GM18861 (cell line): ENCODE data around the gene SCN9A.
"Not testable (repeated sequence)": the region's sequence is repeated elsewhere in the genome, so short reads cannot be mapped to it uniquely, and the experiment has no call there.

Source experiments
- ATAC-seq: cut with Tn5 transposase; IDR thresholded peaks from one replicate; pipeline ENCODE4 v1.9.1; 2021; ENCODE audit not compliant: unreplicated experiment

SCN9A gene

DNA sequence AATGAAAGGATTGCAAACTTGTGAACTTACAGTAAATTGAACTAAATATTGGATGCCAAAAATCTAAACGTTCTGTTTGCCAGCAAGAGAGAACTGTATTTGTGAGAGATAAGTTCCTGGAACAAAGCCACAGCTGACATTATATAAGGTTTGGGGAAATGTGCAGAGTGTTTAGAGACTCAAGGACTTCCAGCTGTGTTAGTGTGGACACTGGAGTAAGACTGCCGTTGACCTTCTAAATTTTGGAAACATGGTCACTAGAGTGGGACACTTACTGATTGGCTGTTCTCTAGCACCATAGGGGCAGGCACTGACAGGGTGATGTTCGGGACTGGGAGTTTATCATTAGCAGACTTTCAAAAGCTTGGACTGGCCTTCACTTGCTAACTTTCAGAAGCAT is 40.5 kb downstream of the SCN9A start:
- ATAC-seq = no peak

DNA sequence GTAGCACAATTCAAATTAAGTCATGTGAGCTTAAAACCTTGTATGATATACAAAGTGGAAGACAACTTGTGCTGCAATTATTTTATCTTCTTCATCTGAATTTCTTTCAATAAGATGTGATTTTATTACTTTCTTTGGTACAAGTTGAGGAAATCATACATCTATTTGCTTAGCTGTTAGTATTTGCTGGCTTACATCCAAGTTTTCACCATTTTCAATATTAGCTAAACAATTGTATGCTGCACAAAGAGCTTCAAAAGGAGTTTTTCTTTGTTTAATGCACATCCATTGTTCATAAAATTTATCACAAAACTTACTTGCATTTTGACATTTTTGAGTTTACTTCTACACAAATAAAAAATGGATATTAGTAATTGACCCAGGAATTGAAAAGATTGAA is 40.9 kb downstream of the SCN9A start:
- no peak for ATAC-seq

DNA sequence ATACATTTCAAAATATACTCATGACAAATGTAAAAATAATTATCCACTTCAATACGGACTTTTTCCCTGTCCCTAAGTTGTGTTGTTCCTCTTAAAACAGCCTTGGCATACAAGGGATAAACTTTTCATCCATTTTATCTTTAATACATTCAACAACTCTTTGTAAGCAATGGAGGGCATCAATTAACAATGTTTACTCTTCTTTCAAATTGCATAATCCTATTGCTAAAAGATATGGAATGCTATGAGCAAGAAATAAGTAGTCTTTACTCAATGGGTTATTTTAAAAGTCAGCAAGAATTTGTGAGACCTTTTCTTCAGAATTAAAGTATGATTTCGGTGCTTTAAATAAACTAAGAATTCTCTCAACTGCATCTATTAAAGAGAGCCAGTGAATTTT is 41.9 kb downstream of the SCN9A start:
- ATAC-seq = no peak

DNA sequence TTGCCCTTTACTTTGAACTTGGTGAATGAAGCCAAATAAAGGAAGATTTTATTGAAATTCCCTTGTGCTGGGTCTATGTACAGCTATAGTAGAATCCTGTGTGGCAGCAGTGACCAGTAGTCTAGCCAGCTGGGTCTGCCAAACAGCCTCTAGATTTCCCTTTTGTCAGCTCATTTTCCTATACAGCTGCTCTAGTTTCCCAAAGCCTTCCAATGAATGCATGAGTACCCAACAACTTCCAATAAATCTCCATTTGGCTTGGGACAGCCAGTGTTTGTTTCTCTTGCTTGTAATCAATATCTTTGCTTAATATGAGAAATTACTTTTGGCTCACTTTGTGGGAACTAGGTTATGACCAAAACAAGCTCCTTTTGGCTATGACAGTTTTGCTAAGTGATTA is 43.6 kb downstream of the SCN9A start:
- no peak for ATAC-seq

DNA sequence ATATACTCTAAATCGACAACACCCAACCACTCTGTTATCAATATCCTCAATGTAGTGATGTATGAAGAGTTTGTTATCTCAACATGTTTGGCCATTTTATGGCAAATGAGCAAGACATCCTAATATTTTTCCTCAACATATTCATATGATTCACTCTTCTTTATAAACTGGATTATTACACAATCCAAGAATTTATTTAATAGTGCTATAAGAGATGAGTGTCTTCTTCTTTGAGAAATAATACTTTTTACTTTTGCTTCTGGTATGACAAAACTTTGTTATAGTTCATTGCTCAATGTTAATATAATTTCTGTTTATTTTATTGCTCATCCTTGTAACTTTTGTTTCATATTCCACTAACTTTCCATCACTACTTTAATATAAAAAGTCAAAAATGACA is 44.3 kb downstream of the SCN9A start:
- ATAC-seq = no peak

DNA sequence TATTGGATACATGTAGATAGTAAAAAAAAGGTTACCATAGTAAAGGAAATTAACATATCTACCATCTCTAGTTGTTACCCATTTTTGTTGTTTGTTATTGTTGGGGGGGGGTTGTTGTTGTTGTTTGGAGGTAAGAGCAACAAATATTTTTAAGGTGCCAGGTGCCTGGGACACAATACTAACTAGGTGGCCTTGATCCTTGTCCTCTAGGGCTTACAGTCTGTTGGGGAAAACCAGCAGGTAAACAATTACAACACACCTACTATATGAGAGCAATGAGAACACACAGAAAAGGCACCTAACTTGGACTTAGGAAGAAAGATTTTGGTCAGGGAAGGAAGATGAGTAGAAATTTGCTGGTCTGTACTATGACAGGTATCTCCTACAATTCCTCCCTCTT is 46.3 kb downstream of the SCN9A start:
- no peak for ATAC-seq

DNA sequence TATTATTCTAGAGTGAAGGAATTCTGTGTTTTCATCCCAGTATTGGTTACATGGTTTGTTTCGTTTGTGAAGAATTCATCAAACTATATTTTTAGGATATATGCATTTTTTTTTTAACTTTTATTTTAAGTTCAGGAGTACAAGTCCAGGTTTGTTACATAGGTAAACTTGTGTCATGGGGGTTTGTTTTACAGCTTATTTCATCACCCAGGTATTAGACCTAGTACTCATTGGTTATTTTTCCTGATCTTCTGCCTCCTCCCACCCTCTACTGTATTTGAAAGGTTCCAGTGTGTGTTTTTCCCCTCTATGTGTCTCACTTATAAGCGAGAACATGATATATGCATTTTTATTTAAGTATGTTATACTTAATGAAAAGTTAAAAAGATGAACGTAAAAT is 47.6 kb downstream of the SCN9A start:
- ATAC-seq = no peak

DNA sequence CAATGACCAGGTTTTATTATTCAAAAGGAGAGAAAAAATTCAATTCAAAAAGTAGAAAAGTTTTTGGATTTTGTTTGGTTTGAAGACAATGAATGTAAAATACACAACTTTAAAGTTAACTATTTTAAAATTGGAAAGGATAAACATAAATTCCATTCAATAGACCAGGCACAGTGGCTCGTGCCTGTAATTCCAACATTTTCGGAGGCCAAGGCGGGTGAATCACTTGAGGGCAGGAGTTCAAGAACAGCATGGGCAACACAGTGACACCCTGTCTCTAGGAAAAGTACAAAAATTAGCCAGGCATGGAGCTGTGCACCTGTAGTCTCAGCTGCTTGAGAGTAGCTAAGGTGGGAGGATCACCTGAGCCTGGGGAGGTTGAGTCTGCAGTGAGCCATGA is 54.7 kb downstream of the SCN9A start:
- no peak for ATAC-seq

DNA sequence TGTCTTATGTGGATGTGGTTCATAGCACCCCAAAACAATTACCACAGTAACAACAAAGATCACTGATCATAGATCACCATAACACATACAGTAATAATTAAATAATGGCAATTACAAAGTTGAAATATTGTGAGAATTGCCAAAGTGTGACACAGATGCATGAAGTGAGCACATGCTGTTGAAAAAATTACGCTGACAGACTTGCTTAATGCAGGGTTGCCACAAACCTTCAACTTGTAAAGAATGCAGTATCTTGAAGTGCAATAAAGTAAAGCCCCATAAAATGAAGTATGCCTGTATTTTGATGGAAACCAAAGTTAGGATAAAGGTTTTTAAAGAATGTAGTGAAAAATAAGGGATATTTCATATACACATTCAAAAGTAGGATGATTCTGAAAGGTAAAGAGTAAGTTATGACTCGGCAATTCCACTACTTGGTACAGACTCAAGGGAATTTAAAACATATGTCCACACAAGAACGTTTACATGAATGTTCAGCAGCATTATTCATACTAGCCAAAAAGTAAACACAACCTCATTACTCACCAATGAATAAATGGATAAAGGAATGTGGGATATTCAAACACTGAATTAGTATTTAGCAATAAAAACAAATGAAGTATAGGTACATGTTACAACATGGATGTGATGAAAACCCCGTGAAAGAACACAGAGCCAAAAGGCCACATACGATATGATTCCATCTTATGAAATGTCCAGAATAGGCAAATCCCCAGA is 61.6 kb downstream of the SCN9A start:
- ATAC-seq = no peak

DNA sequence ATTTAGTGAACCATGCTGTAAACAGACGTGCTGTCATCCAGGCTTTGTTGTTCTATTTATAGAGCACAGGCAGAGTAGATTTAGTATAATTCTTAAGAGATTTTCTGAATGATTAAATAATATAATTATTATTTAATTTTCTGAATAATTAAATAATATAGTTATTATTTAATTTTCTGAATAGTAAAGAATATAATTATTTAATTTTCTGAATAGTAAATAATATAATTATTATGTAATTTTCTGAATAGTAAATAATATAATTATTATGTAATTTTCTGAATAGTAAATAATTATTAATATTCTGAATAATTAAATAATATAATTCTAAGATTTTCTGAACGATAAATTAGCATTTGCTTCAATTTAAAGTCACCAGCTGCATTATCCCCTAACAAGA is 62.9 kb downstream of the SCN9A start:
- not testable (repeated sequence) for ATAC-seq

DNA sequence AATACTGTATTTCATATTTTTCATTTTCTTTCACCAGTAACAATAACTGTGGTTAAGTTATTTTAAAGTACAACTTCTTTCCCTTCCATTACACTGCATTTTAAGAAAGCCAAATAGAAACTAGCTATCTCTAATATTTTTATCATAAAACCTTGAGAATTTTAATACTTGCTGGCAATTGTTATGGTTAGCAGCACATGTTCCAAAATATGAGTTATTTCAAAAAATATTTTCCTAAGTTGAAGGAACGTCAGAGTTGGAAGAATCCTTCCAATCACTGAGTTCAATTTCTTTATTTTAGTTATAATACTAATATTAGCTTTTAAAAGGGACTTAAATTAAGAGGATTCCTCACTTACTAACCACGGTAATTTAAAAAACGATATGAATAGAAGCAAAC is 68.4 kb downstream of the SCN9A start:
- ATAC-seq = no peak

DNA sequence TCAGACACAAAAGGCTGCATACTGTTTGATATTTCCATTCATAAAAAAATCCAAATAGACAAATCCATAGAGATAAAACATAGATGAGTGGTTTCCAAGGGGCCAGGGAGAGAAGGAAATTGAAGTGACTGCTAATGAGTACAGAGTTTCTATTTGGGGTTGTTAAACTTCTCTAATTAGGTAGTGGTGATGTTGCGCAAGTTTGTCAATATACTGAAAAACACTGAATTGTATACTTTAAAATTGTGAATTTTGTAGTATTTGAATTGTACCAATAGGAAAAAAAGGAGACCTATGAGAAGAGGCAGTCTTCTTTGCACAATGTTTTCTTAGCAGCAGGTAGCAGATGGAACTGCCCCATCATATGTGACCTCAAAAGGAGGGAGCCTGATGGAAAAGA is 71.1 kb downstream of the SCN9A start:
- no peak for ATAC-seq

DNA sequence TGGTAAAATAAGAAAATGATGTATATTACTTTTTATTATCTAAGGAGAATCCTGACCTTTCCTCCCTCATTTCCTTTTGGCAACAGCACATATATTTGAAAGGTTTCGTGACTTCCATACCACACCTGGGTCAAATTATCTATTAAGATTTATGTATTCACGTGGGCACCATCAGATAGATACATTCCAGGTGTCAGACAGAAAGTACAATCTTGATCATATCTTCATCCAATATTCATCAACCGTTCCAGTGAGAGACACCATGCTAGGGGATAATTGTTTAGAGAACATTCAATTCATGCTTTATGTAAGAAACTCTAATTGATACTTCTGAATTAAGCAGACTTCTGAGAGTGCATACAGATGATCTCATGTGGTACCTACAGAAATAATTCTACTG is 73.7 kb downstream of the SCN9A start:
- ATAC-seq = no peak

DNA sequence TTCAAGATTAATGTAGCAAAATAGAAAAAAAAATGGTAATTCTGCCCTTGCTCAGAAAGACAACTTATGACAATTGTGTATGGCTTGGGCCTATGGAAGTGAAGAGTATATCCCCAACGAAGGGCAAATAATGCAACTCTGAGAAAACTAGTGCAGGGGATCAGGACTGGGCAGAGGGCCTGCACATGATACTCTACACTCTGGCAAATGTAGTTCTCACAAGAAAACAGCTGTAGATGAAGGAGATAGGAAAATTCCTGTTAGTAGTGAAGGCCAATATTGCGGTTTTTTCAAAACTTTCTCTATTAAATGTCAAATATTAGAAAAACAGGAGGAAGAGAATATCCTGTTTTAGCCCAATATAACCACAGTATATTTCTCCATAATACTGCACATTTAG is 77.8 kb downstream of the SCN9A start:
- ATAC-seq = no peak

DNA sequence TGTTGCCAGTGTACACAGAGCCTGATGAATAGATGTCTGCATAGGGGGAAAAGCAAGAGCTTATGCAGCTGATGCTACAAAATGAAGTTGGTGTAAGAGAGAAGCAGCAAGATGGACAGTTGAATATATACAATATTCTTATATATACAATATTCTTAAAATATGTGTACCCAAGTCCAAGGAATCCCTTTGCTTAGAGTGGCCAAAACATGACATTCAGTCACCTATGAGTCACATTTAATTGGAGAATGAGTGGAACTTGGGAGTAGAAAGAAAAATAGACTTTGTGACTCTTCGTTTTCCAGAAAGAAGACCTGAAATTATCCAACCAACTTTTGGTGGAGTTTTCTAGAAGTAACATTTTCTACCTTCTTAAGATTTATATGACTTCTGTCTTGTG is 81.8 kb downstream of the SCN9A start:
- ATAC-seq = no peak

DNA sequence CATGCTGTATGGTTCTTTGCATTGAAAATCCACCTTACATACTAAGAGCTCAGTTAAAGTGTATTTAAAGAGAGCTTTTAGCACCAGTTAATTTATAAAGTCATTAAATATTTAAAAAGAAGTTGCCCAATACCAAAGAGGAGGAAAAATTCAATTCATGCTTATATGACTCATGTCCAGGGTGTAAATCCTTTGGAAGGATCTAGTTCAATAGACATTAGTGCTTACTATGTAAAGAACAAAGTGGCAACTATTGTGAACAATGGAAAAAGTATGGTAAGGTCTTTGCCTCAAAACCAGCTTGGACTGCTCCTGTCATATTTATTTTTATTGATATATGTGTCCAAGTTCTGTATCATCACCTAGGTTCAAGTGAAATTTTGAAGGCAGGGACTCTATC is 90.5 kb downstream of the SCN9A start:
- ATAC-seq = no peak

DNA sequence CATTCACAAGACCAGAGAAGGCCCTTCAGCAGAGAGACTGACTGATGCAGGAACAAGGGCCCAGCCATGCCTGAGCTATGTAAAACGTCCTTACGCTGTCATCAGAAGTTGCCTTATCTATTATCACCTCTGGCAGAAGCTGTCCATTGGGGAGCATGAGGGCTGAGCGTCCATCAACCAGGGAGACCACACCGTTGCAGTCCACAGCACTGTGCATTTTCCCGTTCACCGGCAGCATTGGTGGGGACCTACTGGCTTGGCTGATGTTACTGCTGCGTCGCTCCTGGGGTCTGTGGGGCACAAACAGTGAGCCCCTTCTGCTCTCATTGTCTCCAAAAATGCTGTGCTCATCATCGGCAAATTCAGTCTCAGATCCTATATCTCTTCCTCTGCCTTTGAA is 91.4 kb downstream of the SCN9A start:
- no peak for ATAC-seq

DNA sequence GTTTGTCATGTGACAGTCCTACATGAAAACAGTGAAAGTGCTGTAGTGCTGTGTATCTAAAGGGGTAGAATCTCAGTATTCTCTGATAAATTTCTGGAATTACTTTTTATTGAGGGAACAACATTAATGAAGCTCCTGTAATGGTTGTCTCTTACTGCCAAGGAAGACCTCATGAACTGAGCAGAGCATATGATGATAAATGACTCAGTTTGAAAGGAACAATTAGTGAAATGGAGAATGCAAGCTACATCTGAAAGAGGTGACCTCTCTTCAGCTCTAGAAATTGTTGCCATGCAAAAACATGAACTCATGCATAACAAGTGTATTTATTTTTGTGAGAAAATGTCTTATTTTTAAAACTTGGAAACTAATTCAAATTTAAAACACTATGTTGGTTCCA is 93.6 kb downstream of the SCN9A start:
- no peak for ATAC-seq

DNA sequence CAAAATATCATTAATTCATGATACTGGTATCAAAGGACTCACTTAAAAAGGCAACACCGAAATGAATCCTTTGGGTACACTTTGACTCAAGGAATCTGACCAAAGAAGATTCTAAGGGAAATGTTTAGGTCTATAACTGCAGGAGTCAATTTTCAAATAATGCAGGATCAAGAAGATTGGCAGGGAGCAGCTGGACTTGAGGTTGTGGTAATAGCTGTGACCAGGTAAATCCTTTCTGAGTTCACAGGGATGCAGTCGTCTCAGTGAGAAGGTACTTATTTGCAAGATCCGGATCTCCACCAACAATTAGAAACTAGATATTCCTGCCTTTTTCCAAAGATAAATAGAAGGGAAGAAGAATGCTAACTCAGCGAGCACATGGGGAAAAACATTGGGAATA is 96.9 kb downstream of the SCN9A start:
- ATAC-seq = no peak

DNA sequence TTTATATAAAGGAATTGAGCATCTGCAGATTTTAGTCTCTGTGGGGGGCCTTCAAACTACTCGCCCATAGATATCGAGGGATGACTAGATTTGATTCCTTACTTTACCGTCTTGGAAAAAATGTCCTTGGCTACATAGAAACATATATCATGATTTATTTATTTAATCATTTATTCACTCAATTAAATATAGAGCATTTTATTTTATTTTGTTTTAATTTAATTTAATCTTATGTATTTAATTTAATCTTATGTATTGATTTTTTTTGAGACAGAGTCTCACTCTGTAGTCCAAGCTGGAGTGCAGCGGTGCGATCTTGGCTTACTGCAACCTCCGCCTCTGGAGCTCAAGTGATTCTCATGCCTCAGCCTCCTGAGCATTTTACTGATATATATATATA is 105.4 kb downstream of the SCN9A start:
- no peak for ATAC-seq

DNA sequence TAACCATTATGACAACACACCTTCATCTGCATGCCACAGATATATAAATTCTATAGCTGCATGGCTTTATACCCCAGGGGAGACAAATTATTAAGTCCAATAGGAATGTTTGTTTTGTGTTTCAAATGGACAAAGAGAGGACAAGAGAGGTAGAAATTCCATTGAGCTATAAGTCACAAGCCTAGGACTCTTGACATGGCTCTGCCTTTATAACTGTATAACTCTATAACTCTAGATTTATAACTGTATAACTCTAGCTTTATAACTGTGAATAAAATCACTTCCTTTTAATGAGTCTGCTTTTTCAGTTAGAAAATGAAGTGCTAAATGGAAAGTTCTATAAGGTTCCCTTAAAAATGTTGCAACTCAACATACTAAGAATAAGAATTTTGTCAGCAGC is 106.4 kb downstream of the SCN9A start:
- no peak for ATAC-seq

DNA sequence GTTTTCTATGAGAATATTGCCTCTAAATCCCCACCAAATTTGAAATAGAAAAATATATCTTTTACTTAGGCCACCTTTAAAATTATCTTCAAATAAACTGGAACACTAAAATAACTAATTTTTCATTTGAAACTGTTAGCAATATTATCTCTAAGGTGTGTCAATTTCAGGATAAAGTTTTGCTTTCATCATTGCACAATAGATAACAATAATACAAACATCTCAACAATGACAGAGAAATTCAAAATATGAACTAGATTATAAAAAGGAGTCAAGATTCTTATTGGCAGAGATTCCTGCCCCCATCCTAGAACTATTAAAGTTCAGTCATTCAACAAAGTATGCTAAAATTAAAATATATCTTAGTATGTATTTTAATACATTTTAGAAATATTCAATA is 117.9 kb downstream of the SCN9A start:
- ATAC-seq = no peak

DNA sequence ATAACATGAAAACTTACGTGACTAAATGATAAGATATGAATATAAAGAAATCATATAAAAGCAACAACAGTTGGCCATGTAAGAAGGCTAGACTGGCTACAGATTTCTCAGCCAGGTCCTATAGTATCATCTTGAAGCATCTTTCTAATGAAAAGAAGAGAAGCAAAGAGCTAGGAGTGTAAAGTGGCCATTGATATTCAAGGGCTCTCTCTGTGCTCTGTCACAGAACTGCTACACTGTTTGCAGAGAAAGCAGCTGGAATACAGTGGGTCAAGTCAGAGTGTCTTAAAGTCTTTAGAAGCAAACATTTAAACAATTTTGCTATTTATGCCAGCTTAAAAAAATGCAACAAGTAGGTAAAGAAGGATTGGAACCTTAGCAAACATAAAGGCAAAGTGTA is 118.8 kb downstream of the SCN9A start:
- ATAC-seq = no peak

DNA sequence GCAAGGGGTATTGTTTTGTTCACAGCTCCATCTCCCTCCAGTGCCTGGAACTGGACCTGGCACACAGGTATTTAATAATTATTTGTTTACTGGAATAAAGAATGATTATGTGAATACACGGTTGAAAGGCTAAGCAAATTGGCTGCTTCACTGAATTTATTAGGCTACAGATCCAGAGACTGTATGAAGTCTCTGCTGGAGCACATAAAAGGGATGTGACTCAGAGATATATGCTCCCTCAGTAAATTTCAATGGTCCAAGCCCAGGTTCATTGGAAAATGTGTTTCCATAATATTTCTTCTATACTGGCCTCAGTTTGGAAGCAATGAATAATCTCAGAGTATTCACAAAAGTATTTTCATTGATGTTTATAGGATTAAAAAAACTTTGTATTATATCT is 126.4 kb downstream of the SCN9A start:
- no peak for ATAC-seq
